Activated CD4-positive, alpha-beta memory T cell treated with anti-CD3 and anti-CD28 coated beads for 36 hours (primary cell): ENCODE results near the gene CLDN19. TPM values are rescaled to one million over a fixed set of nuclear protein-coding genes. Genes with fewer than 3 reads are reported as not detected.
"Not testable (repeated sequence)": the region's sequence is repeated elsewhere in the genome, so short reads cannot be mapped to it uniquely, and the experiment has no call there.

Experiments used
- CTCF ChIA-PET: fragments of 350-600 bp; sonication (Branson Sonifier 250); formaldehyde crosslinking; loops from one replicate; lab custom pipeline; 2021; ENCODE audit warnings: antibody characterized with exemption, inconsistent platforms; lab: Charles Lee
- POLR2A ChIA-PET: fragments of 350-600 bp; sonication (Branson Sonifier 250); formaldehyde crosslinking; loops from one replicate; lab custom pipeline; 2021; ENCODE audit warnings: antibody characterized with exemption; lab: Charles Lee
- DNase-seq: peaks from one replicate; pipeline ENCODE4 v3.0.0-alpha.2; 2020
- H3K27ac Mint-ChIP-seq: one replicate; pipeline ENCODE4 v1.8.0; 2021; ENCODE audit warnings: mixed read lengths
- H3K27me3 Mint-ChIP-seq: one replicate; pipeline ENCODE4 v1.8.0; 2021; ENCODE audit warnings: mixed read lengths
- H3K36me3 Mint-ChIP-seq: one replicate; pipeline ENCODE4 v1.8.0; 2021; ENCODE audit warnings: mixed read lengths
- H3K4me1 Mint-ChIP-seq: one replicate; pipeline ENCODE4 v1.8.0; 2021; ENCODE audit warnings: low read depth, mixed read lengths
- H3K4me3 Mint-ChIP-seq: one replicate; pipeline ENCODE4 v1.8.0; 2021; ENCODE audit warnings: mild to moderate bottlenecking, mixed read lengths
- H3K9me3 Mint-ChIP-seq: one replicate; pipeline ENCODE4 v1.8.0; 2021; ENCODE audit warnings: mixed read lengths
- intact Hi-C: fragments of 100-400 bp; cut with micrococcal nuclease; formaldehyde crosslinking; loops from one replicate; pipeline ENCODE4 v1.15.1; 2023
- total RNA-seq, 2 experiments: library from RNA; stranded (reverse); gene quantifications; one replicate each; pipeline ENCODE4 v1.2.3, GENCODE V29; 2021

Gene CLDN19
- total RNA-seq, 2 experiments from 2014 or later, result not detected

- Mint-ChIP-seq H3K27ac (no peak overlapping the region), H3K36me3 (no peaks in the 10 kb centered on the region), H3K4me3 (no peak overlapping the region), H3K4me1 (peaks cover 2% of the 10 kb centered on the region), H3K9me3 (no peaks in the 10 kb centered on the region), H3K27me3 (no peaks in the 10 kb centered on the region)
- CTCF ChIA-PET, result interaction anchor here (1.2 to 1.6 kb wide), 3 partner anchors 35 to 426 kb away, joined by 3 to 9 read pairs (median 4); no protein-coding TSS in a partner anchor
- intact Hi-C loops, result loop anchor here (1.0 to 10.0 kb wide), 3 partner anchors 153 to 586 kb away; no protein-coding TSS in a partner anchor
- peak; percentile 81 for DNase-seq
- POLR2A ChIA-PET, result no interaction called here
These were observed 9.0 kb downstream of the CLDN19 start for GRCh38 chr1:42730988-42731387.

- no peak overlapping the region for H3K27ac Mint-ChIP-seq
- ChIA-PET CTCF (interaction anchor here (1.2 to 1.6 kb wide), 2 partner anchors 150 to 425 kb away, joined by 4 to 9 read pairs; no protein-coding TSS in a partner anchor), POLR2A (no interaction called here)
- no peaks in the 10 kb centered on the region for H3K36me3 Mint-ChIP-seq
- DNase-seq, result no peak
- H3K27me3 Mint-ChIP-seq, result no peaks in the 10 kb centered on the region
- intact Hi-C loops, result loop anchor here (10.0 kb wide), 2 partner anchors 385 to 585 kb away; no protein-coding TSS in a partner anchor
- no peak overlapping the region for H3K4me3 Mint-ChIP-seq
- no peaks in the 10 kb centered on the region for H3K9me3 Mint-ChIP-seq
- peaks cover 2% of the 10 kb centered on the region for H3K4me1 Mint-ChIP-seq
These were observed 10.0 kb downstream of the CLDN19 start for GRCh38 chr1:42730002-42730401.

GRCh38 chr1:42725820-42726219 is 14.2 kb downstream of the CLDN19 start:
- intact Hi-C loops, H3K4me3 Mint-ChIP-seq, POLR2A ChIA-PET: not testable (repeated sequence)

GRCh38 chr1:42723511-42723910 is 16.5 kb downstream of the CLDN19 start:
- DNase-seq, result no peak
- no peaks in the 10 kb centered on the region for H3K27me3 Mint-ChIP-seq
- CTCF ChIA-PET, result interaction anchor here (0.8 kb wide), 1 partner anchor 1353 kb away, joined by 3 read pairs; no protein-coding TSS in a partner anchor
- no peaks in the 10 kb centered on the region for H3K9me3 Mint-ChIP-seq
- peaks cover 2% of the 10 kb centered on the region for H3K36me3 Mint-ChIP-seq
- H3K4me3 Mint-ChIP-seq, result no peak overlapping the region
- no peaks in the 10 kb centered on the region for H3K4me1 Mint-ChIP-seq
- intact Hi-C loops, result no loop called here
- H3K27ac Mint-ChIP-seq, result no peak overlapping the region
- POLR2A ChIA-PET, result no interaction called here

More at GRCh38 chr1:42725820-42726219, 14.2 kb downstream of the CLDN19 start:
- DNase-seq, CTCF ChIA-PET, H3K27ac Mint-ChIP-seq, H3K9me3 Mint-ChIP-seq, H3K27me3 Mint-ChIP-seq, H3K36me3 Mint-ChIP-seq, H3K4me1 Mint-ChIP-seq: not testable (repeated sequence)

GRCh38 chr1:42722403-42722802 is 17.6 kb downstream of the CLDN19 start:
- POLR2A ChIA-PET, result interaction anchor here (0.6 kb wide), 1 partner anchor 198 kb away, joined by 3 read pairs; no protein-coding TSS in a partner anchor
- H3K4me1 Mint-ChIP-seq, H3K36me3 Mint-ChIP-seq, H3K9me3 Mint-ChIP-seq, H3K27me3 Mint-ChIP-seq, CTCF ChIA-PET, DNase-seq, intact Hi-C loops, H3K27ac Mint-ChIP-seq, H3K4me3 Mint-ChIP-seq: not testable (repeated sequence)

- H3K4me3 Mint-ChIP-seq, result no peak overlapping the region
- no peaks in the 10 kb centered on the region for H3K9me3 Mint-ChIP-seq
- CTCF ChIA-PET, result no interaction called here
- intact Hi-C loops, result no loop called here
- H3K36me3 Mint-ChIP-seq, result peaks cover 14% of the 10 kb centered on the region
- no peaks in the 10 kb centered on the region for H3K27me3 Mint-ChIP-seq
- H3K27ac Mint-ChIP-seq, result no peak overlapping the region
- no peaks in the 10 kb centered on the region for H3K4me1 Mint-ChIP-seq
- DNase-seq, result no peak
- POLR2A ChIA-PET, result interaction anchor here (0.6 kb wide), 1 partner anchor 197 kb away, joined by 3 read pairs; no protein-coding TSS in a partner anchor
These were observed 18.1 kb downstream of the CLDN19 start for GRCh38 chr1:42721926-42722325.

GRCh38 chr1:42720868-42721267 is 19.2 kb downstream of the CLDN19 start:
- CTCF ChIA-PET, result no interaction called here
- Mint-ChIP-seq H3K36me3 (peaks cover 21% of the 10 kb centered on the region), H3K27me3 (no peaks in the 10 kb centered on the region), H3K27ac (no peak overlapping the region), H3K4me1 (no peaks in the 10 kb centered on the region), H3K9me3 (no peaks in the 10 kb centered on the region), H3K4me3 (no peak overlapping the region)
- POLR2A ChIA-PET, result no interaction called here
- DNase-seq, result no peak
- intact Hi-C loops, result no loop called here

GRCh38 chr1:42714441-42714840 is 25.6 kb downstream of the CLDN19 start:
- H3K4me1 Mint-ChIP-seq, CTCF ChIA-PET, intact Hi-C loops, H3K4me3 Mint-ChIP-seq, H3K27ac Mint-ChIP-seq, DNase-seq, H3K27me3 Mint-ChIP-seq, POLR2A ChIA-PET: not testable (repeated sequence)
- Mint-ChIP-seq H3K9me3 (peaks cover 14% of the 10 kb centered on the region), H3K36me3 (peaks cover 65% of the 10 kb centered on the region)

GRCh38 chr1:42713293-42713692 is 26.7 kb downstream of the CLDN19 start:
- H3K9me3 Mint-ChIP-seq, result peaks cover 14% of the 10 kb centered on the region
- peaks cover 3% of the 10 kb centered on the region for H3K4me1 Mint-ChIP-seq
- POLR2A ChIA-PET, result no interaction called here
- no peaks in the 10 kb centered on the region for H3K27me3 Mint-ChIP-seq
- intact Hi-C loops, result no loop called here
- H3K4me3 Mint-ChIP-seq, result no peak overlapping the region
- H3K27ac Mint-ChIP-seq, result no peak overlapping the region
- CTCF ChIA-PET, result no interaction called here
- H3K36me3 Mint-ChIP-seq, result peaks cover 68% of the 10 kb centered on the region
- no peak for DNase-seq

GRCh38 chr1:42712808-42713207 is 27.2 kb downstream of the CLDN19 start:
- DNase-seq, POLR2A ChIA-PET, intact Hi-C loops, H3K27ac Mint-ChIP-seq, H3K27me3 Mint-ChIP-seq, H3K4me1 Mint-ChIP-seq, CTCF ChIA-PET, H3K4me3 Mint-ChIP-seq: not testable (repeated sequence)
- Mint-ChIP-seq H3K36me3 (peaks cover 69% of the 10 kb centered on the region), H3K9me3 (peaks cover 14% of the 10 kb centered on the region)

GRCh38 chr1:42703888-42704464 is 36.1 kb downstream of the CLDN19 start:
- CTCF ChIA-PET, result no interaction called here
- H3K27me3 Mint-ChIP-seq, result no peaks in the 10 kb centered on the region
- POLR2A ChIA-PET, result no interaction called here

GRCh38 chr1:42700006-42700405 is 40.0 kb downstream of the CLDN19 start:
- DNase-seq, result no peak
- no peaks in the 10 kb centered on the region for H3K27me3 Mint-ChIP-seq
- intact Hi-C loops, result no loop called here
- ChIA-PET CTCF (no interaction called here), POLR2A (no interaction called here)
- H3K27ac Mint-ChIP-seq, result peak overlapping the region; percentile 14
- peaks cover 92% of the 10 kb centered on the region for H3K36me3 Mint-ChIP-seq
- no peaks in the 10 kb centered on the region for H3K9me3 Mint-ChIP-seq
- peaks cover 10% of the 10 kb centered on the region for H3K4me1 Mint-ChIP-seq
- H3K4me3 Mint-ChIP-seq, result no peak overlapping the region

More at GRCh38 chr1:42703888-42704464, 36.1 kb downstream of the CLDN19 start:
- intact Hi-C loops, result no loop called here
- H3K4me1 Mint-ChIP-seq, result no peaks in the 10 kb centered on the region
- no peak for DNase-seq
- H3K27ac Mint-ChIP-seq, result no peak overlapping the region
- peaks cover 81% of the 10 kb centered on the region for H3K36me3 Mint-ChIP-seq
- no peaks in the 10 kb centered on the region for H3K9me3 Mint-ChIP-seq
- no peak overlapping the region for H3K4me3 Mint-ChIP-seq
